CD8-positive, alpha-beta memory T cell (primary cell): ENCODE measurements around the gene NPHP4. TPM values are rescaled to one million over a fixed set of nuclear protein-coding genes. Genes with fewer than 3 reads are reported as not detected.

Source experiments
- CTCF ChIA-PET: fragments of 350-600 bp; sonication (Branson Sonifier 250); formaldehyde crosslinking; loops from one replicate; lab custom pipeline; 2021; ENCODE audit warnings: antibody characterized with exemption; lab: Charles Lee
- POLR2A ChIA-PET: fragments of 350-600 bp; sonication (Branson Sonifier 250); formaldehyde crosslinking; loops from one replicate; lab custom pipeline; 2021; ENCODE audit warnings: antibody characterized with exemption; lab: Charles Lee
- DNase-seq, 5 donors: peaks; one replicate each; pipeline versions ENCODE4 v3.0.0 to v3.0.0-alpha.2; 2020 to 2022; ENCODE audit warnings: mixed read lengths in 1 of 5
- H3K27ac ChIP-seq: one replicate; pipeline ENCODE4 v1.7.0; 2013; ENCODE audit warnings: low read depth, mild to moderate bottlenecking, low read length, moderate library complexity
- H3K27me3 ChIP-seq: 2 replicates; pipeline ENCODE4 v1.7.0; 2013; ENCODE audit warnings: low read length, mild to moderate bottlenecking; ENCODE audit not compliant: insufficient read depth, poor library complexity, severe bottlenecking
- H3K36me3 ChIP-seq: 2 replicates; pipeline ENCODE4 v1.7.0; 2013; ENCODE audit warnings: mild to moderate bottlenecking, low read length, moderate library complexity; ENCODE audit not compliant: insufficient read depth
- H3K4me1 ChIP-seq: 2 replicates; pipeline ENCODE4 v1.7.0; 2013; ENCODE audit warnings: mild to moderate bottlenecking, low read length, moderate library complexity; ENCODE audit not compliant: insufficient read depth
- H3K4me3 ChIP-seq: 2 replicates; pipeline ENCODE4 v1.7.0; 2013; ENCODE audit warnings: mild to moderate bottlenecking, low read length
- H3K9me3 ChIP-seq: 2 replicates; pipeline ENCODE4 v1.7.0; 2013; ENCODE audit warnings: mild to moderate bottlenecking, low read length
- H3K27ac Mint-ChIP-seq, 8 donors: one replicate each; pipeline ENCODE4 v1.8.0; 2020 to 2021; ENCODE audit warnings: mixed read lengths in 8 of 8, mild to moderate bottlenecking in 6 of 8, inconsistent platforms in 3 of 8, moderate library complexity in 3 of 8
- H3K27me3 Mint-ChIP-seq, 2 donors: one replicate each; pipeline ENCODE4 v1.8.0; 2020 to 2021; ENCODE audit warnings: mixed read lengths in 2 of 2, mild to moderate bottlenecking in 1 of 2, moderate library complexity in 1 of 2
- H3K36me3 Mint-ChIP-seq, 3 donors: one replicate each; pipeline ENCODE4 v1.8.0; 2020 to 2021; ENCODE audit warnings: mixed read lengths in 3 of 3, inconsistent platforms in 1 of 3, mild to moderate bottlenecking in 1 of 3
- H3K4me1 Mint-ChIP-seq, 3 donors: one replicate each; pipeline ENCODE4 v1.8.0; 2020 to 2021; ENCODE audit warnings: mixed read lengths in 3 of 3, inconsistent platforms in 1 of 3, mild to moderate bottlenecking in 1 of 3
- H3K4me3 Mint-ChIP-seq, 7 donors: one replicate each; pipeline ENCODE4 v1.8.0; 2020 to 2021; ENCODE audit warnings: mixed read lengths in 7 of 7, mild to moderate bottlenecking in 6 of 7, moderate library complexity in 4 of 7, inconsistent platforms in 2 of 7
- H3K9me3 Mint-ChIP-seq, 5 donors: one replicate each; pipeline ENCODE4 v1.8.0; 2020 to 2022; ENCODE audit warnings: mixed read lengths in 5 of 5, mild to moderate bottlenecking in 3 of 5, moderate library complexity in 2 of 5, inconsistent platforms in 1 of 5
- polyA plus RNA-seq: library from polyadenylated mRNA; unstranded; fragments of 300-500 nt; fragmentation: Illumina TruSeq; gene quantifications from one replicate; pipeline ENCODE4 v1.2.3, GENCODE V29; 2021
- total RNA-seq, 2 experiments: library from RNA; stranded (reverse); gene quantifications; one replicate each; pipeline ENCODE4 v1.2.3, GENCODE V29; 2021

NPHP4 gene
- total and polyA plus RNA-seq, 3 experiments from 2014 or later: 1.2 to 11.5 (median 11.2) TPM

GRCh38 chr1:5975133-5975880 is 16.9 kb downstream of the NPHP4 start:
- CTCF ChIA-PET: no interaction called here
- H3K27ac Mint-ChIP-seq: peak overlapping the region in 3 of 8 donors; percentile 70 to 72 (median 71)
- no peaks in the 10 kb centered on the region for H3K27me3 Mint-ChIP-seq
- peaks cover 0 to 8% (median 7%) of the 10 kb centered on the region in 3 donors for H3K4me1 Mint-ChIP-seq
- H3K36me3 ChIP-seq: no peaks in the 10 kb centered on the region
- no peaks in the 10 kb centered on the region for H3K9me3 Mint-ChIP-seq
- H3K27me3 ChIP-seq: no peaks in the 10 kb centered on the region
- peaks cover 0 to 9% (median 3%) of the 10 kb centered on the region in 3 donors for H3K36me3 Mint-ChIP-seq
- H3K9me3 ChIP-seq: no peaks in the 10 kb centered on the region
- H3K4me3 ChIP-seq: no peak overlapping the region
- DNase-seq: peak in 3 of 5 donors; percentile 15 to 52 (median 34)
- POLR2A ChIA-PET: interaction anchor here (0.6 kb wide), 1 partner anchor 53 kb away, joined by 6 read pairs; no protein-coding TSS in a partner anchor
- H3K4me1 ChIP-seq: peaks cover 4% of the 10 kb centered on the region
- H3K27ac ChIP-seq: no peak overlapping the region
- peak overlapping the region in 3 of 7 donors; percentile 11 to 72 (median 46) for H3K4me3 Mint-ChIP-seq

GRCh38 chr1:5974631-5975030 is 17.6 kb downstream of the NPHP4 start:
- H3K36me3 ChIP-seq: no peaks in the 10 kb centered on the region
- CTCF ChIA-PET: no interaction called here
- POLR2A ChIA-PET: interaction anchor here (0.6 kb wide), 1 partner anchor 54 kb away, joined by 6 read pairs; no protein-coding TSS in a partner anchor

GRCh38 chr1:5973771-5974170 is 18.5 kb downstream of the NPHP4 start:
- peaks cover 0 to 11% (median 3%) of the 10 kb centered on the region in 3 donors for H3K36me3 Mint-ChIP-seq
- peaks cover 4% of the 10 kb centered on the region for H3K4me1 ChIP-seq
- no peaks in the 10 kb centered on the region for H3K27me3 ChIP-seq
- no peak overlapping the region for H3K27ac ChIP-seq
- H3K4me3 Mint-ChIP-seq: no peak overlapping the region
- no peaks in the 10 kb centered on the region for H3K36me3 ChIP-seq
- H3K9me3 Mint-ChIP-seq: no peaks in the 10 kb centered on the region
- peaks cover 0 to 8% (median 7%) of the 10 kb centered on the region in 3 donors for H3K4me1 Mint-ChIP-seq
- no peaks in the 10 kb centered on the region for H3K9me3 ChIP-seq
- no peak overlapping the region for H3K4me3 ChIP-seq
- DNase-seq: no peak
- no peaks in the 10 kb centered on the region for H3K27me3 Mint-ChIP-seq
- ChIA-PET POLR2A (no interaction called here), CTCF (no interaction called here)
- peak overlapping the region in 1 of 8 donors; percentile 8 for H3K27ac Mint-ChIP-seq

More at GRCh38 chr1:5974631-5975030, 17.6 kb downstream of the NPHP4 start:
- H3K27me3 Mint-ChIP-seq: no peaks in the 10 kb centered on the region
- Histone ChIP-seq H3K27me3 (no peaks in the 10 kb centered on the region), H3K4me3 (no peak overlapping the region), H3K4me1 (peaks cover 4% of the 10 kb centered on the region), H3K9me3 (no peaks in the 10 kb centered on the region), H3K27ac (no peak overlapping the region)
- H3K36me3 Mint-ChIP-seq: peaks cover 0 to 9% (median 3%) of the 10 kb centered on the region in 3 donors
- no peaks in the 10 kb centered on the region for H3K9me3 Mint-ChIP-seq
- H3K4me3 Mint-ChIP-seq: no peak overlapping the region
- H3K4me1 Mint-ChIP-seq: peaks cover 0 to 8% (median 7%) of the 10 kb centered on the region in 3 donors
- no peak for DNase-seq
- no peak overlapping the region for H3K27ac Mint-ChIP-seq

GRCh38 chr1:5972198-5972520 is 20.1 kb downstream of the NPHP4 start:
- H3K27me3 Mint-ChIP-seq: no peaks in the 10 kb centered on the region
- H3K4me3 Mint-ChIP-seq: no peak overlapping the region
- DNase-seq: no peak
- peaks cover 4% of the 10 kb centered on the region for H3K4me1 ChIP-seq
- peaks cover 0 to 21% (median 3%) of the 10 kb centered on the region in 3 donors for H3K36me3 Mint-ChIP-seq
- no peak overlapping the region for H3K27ac ChIP-seq
- H3K9me3 Mint-ChIP-seq: no peaks in the 10 kb centered on the region
- H3K9me3 ChIP-seq: no peaks in the 10 kb centered on the region
- H3K4me3 ChIP-seq: no peak overlapping the region
- ChIA-PET POLR2A (no interaction called here), CTCF (no interaction called here)
- H3K36me3 ChIP-seq: no peaks in the 10 kb centered on the region
- H3K4me1 Mint-ChIP-seq: peaks cover 0 to 3% (median 2%) of the 10 kb centered on the region in 3 donors
- H3K27me3 ChIP-seq: no peaks in the 10 kb centered on the region
- H3K27ac Mint-ChIP-seq: no peak overlapping the region

GRCh38 chr1:5971471-5972197 is 20.6 kb downstream of the NPHP4 start:
- Mint-ChIP-seq H3K4me1 (no peaks in the 10 kb centered on the region), H3K36me3 (peaks cover 0 to 22% (median 3%) of the 10 kb centered on the region in 3 donors), H3K27ac (peak overlapping the region in 1 of 8 donors; percentile 47), H3K9me3 (no peaks in the 10 kb centered on the region), H3K27me3 (no peaks in the 10 kb centered on the region), H3K4me3 (no peak overlapping the region)
- peaks cover 4% of the 10 kb centered on the region for H3K4me1 ChIP-seq
- no peaks in the 10 kb centered on the region for H3K27me3 ChIP-seq
- H3K36me3 ChIP-seq: no peaks in the 10 kb centered on the region
- H3K27ac ChIP-seq: no peak overlapping the region
- no peaks in the 10 kb centered on the region for H3K9me3 ChIP-seq
- ChIA-PET CTCF (no interaction called here), POLR2A (no interaction called here)
- no peak overlapping the region for H3K4me3 ChIP-seq
- DNase-seq: no peak

- Mint-ChIP-seq H3K4me3 (no peak overlapping the region), H3K36me3 (peaks cover 0 to 27% (median 3%) of the 10 kb centered on the region in 3 donors), H3K27ac (peak overlapping the region in 1 of 8 donors; percentile 83), H3K9me3 (no peaks in the 10 kb centered on the region), H3K27me3 (no peaks in the 10 kb centered on the region), H3K4me1 (no peaks in the 10 kb centered on the region)
- H3K36me3 ChIP-seq: no peaks in the 10 kb centered on the region
- peaks cover under 1% of the 10 kb centered on the region for H3K4me1 ChIP-seq
- no peak overlapping the region for H3K4me3 ChIP-seq
- DNase-seq: no peak
- no peak overlapping the region for H3K27ac ChIP-seq
- ChIA-PET CTCF (no interaction called here), POLR2A (no interaction called here)
- H3K27me3 ChIP-seq: no peaks in the 10 kb centered on the region
- no peaks in the 10 kb centered on the region for H3K9me3 ChIP-seq
Measured at GRCh38 chr1:5970610-5971273, 21.5 kb downstream of the NPHP4 start.

- CTCF ChIA-PET: no interaction called here
Measured at GRCh38 chr1:5969168-5969567, 23.1 kb downstream of the NPHP4 start.

More at GRCh38 chr1:5969168-5969567, 23.1 kb downstream of the NPHP4 start:
- POLR2A ChIA-PET: no interaction called here
- H3K4me1 Mint-ChIP-seq: no peaks in the 10 kb centered on the region
- no peak overlapping the region for H3K27ac Mint-ChIP-seq
- H3K36me3 ChIP-seq: no peaks in the 10 kb centered on the region
- H3K4me3 ChIP-seq: no peak overlapping the region
- no peaks in the 10 kb centered on the region for H3K27me3 ChIP-seq
- DNase-seq: no peak
- no peaks in the 10 kb centered on the region for H3K9me3 Mint-ChIP-seq
- H3K27me3 Mint-ChIP-seq: no peaks in the 10 kb centered on the region
- H3K4me3 Mint-ChIP-seq: no peak overlapping the region
- peaks cover 0 to 29% (median 2%) of the 10 kb centered on the region in 3 donors for H3K36me3 Mint-ChIP-seq
- no peaks in the 10 kb centered on the region for H3K4me1 ChIP-seq
- H3K9me3 ChIP-seq: no peaks in the 10 kb centered on the region
- no peak overlapping the region for H3K27ac ChIP-seq
